GM12892 (cell line): ENCODE data around the gene IPO13.

ENCODE experiments used
- POLR2A ChIP-seq: IDR thresholded peaks from 2 replicates; pipeline ENCODE4 v1.6.1; 2011; ENCODE audit warnings: low read depth, low read length, control low read depth
- POLR2AphosphoS5 ChIP-seq: IDR thresholded peaks from 2 replicates; pipeline ENCODE4 v1.6.1; 2011; ENCODE audit warnings: low read depth, low read length, control low read depth
- TAF1 ChIP-seq: IDR thresholded peaks from 2 replicates; pipeline ENCODE4 v1.6.1; 2011; ENCODE audit warnings: low read depth, mild to moderate bottlenecking, control low read depth, low read length, borderline replicate concordance

DNA sequence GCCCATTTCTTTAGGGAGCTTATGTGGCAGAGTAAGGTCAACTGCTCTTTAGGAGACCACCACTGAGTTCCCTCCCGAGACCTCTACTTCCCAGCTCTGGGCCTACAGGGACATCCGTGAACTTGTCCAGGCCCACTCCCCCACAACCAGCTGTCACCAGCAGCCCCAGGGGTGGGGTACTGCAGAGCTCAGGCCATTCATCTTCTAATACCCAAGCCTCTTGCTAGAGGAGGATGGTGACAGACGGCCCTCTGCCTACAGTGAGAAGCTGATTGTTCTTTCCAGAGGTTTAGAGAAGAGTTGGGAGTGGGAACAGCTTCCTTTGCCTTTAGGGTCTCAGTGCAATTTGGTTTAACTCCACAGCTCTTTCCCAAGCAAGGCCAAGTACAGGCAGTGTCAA is 46.4 kb upstream of the IPO13 start:
- TF ChIP-seq POLR2A (no peak), TAF1 (no peak), POLR2AphosphoS5 (no peak)
